Fibroblast of mammary gland (primary cell): ENCODE data around the gene GRK4.

Experiments
- DNase-seq: peaks from one replicate; pipeline ENCODE4 v3.0.0-alpha.2; 2010; ENCODE audit warnings: low read depth
- H3K4me3 ChIP-seq: 2 replicates; pipeline ENCODE4 v1.5.1; 2011; ENCODE audit warnings: low read depth, mild to moderate bottlenecking, low read length, moderate library complexity; ENCODE audit not compliant: control insufficient read depth
- CTCF ChIP-seq: conservative IDR thresholded peaks from 2 replicates; pipeline ENCODE4 v1.5.1; 2011; ENCODE audit warnings: low read depth, low read length, inconsistent platforms; ENCODE audit not compliant: control insufficient read depth, insufficient read depth

GRK4 gene

GRCh38 chr4:3074846-3075651, 111.7 kb downstream of the GRK4 start:
- TF ChIP-seq CTCF, result no peak
- DNase-seq, result peak; percentile 52
- peak overlapping the region; percentile 86 for H3K4me3 ChIP-seq

GRCh38 chr4:3075652-3075981, 112.2 kb downstream of the GRK4 start:
- peak overlapping the region; percentile 86 for H3K4me3 ChIP-seq
- DNase-seq, result no peak
- TF ChIP-seq CTCF, result no peak

- no peak for TF ChIP-seq CTCF
- DNase-seq, result no peak
- H3K4me3 ChIP-seq, result no peak overlapping the region
Observed at GRCh38 chr4:3077796-3078195, 114.4 kb downstream of the GRK4 start.

GRCh38 chr4:3079694-3080123, 116.3 kb downstream of the GRK4 start:
- no peak overlapping the region for H3K4me3 ChIP-seq
- DNase-seq, result no peak
- no peak for TF ChIP-seq CTCF

- H3K4me3 ChIP-seq, result no peak overlapping the region
- TF ChIP-seq CTCF, result no peak
- DNase-seq, result no peak
Observed at GRCh38 chr4:3082925-3083515, 119.6 kb downstream of the GRK4 start.

- no peak overlapping the region for H3K4me3 ChIP-seq
- no peak for TF ChIP-seq CTCF
- no peak for DNase-seq
Observed at GRCh38 chr4:3083732-3084131, 120.4 kb downstream of the GRK4 start.
